ENCODE results near the gene PARD6B.

The PARD6B gene

DNA sequence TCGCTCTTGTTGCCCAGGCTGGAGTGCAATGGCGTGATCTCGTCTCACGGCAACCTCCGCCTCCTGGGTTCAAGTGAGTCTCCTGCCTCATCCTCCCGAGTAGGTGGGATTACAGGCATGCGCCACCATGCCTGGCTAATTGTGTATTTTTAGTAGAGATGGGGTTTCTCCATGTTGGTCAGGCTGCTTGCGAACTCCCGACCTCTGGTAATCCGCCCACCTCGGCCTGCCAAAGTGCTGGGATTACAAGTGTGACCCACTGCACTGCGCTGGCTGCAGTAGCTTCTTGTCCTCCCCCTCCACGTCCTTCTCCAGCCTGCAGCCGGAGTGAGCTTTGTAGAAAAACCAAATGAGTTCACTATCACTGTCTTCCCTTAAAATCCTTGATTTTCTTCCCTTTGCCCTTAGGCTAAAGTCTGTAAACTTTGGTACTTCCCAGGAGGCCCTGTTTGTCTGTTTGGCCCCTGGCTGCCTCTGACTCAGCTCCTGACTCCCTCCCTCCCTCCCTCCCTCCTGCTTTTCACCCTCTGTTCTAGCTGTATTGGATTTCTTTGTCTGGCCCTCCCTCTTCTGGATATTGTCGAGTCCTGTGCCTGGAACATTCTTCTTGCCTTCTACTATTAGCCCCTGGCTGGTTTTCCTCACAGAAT, 12.9 kb downstream of the PARD6B start:
- no peak for DNase-seq
- Histone ChIP-seq H3K9ac (ENCODE audit: low read depth, low read length) (no peak overlapping the region), H3K4me2 (ENCODE audit: insufficient read depth, low read length) (no peak overlapping the region), H3K36me3 (ENCODE audit: insufficient read depth, low read length) (no peaks in the 10 kb centered on the region), H3K4me3 (ENCODE audit: low read depth in 1 of 2, low read length in 2 of 2) (no peak overlapping the region), H3K27me3 (ENCODE audit: insufficient read depth, low read length, poor library complexity) (no peaks in the 10 kb centered on the region), H3K4me1 (ENCODE audit: insufficient read depth, low read length) (no peaks in the 10 kb centered on the region), H3K27ac (ENCODE audit: low read length) (no peak overlapping the region), H4K20me1 (ENCODE audit: insufficient read depth, low read length) (no peaks in the 10 kb centered on the region), H3K79me2 (ENCODE audit: insufficient read depth, low read length) (no peaks in the 10 kb centered on the region), H3K9me3 (ENCODE audit: insufficient read depth, low read length, severe bottlenecking) (no peaks in the 10 kb centered on the region), H2AFZ (ENCODE audit: low read depth, low read length) (no peak overlapping the region)
- TF ChIP-seq CTCF (IDR thresholded peaks at IDR 0.05; ENCODE audit: borderline replicate concordance, extremely low read depth, low read length, poor library complexity, severe bottlenecking) = no peak
- TF ChIP-seq EZH2 (IDR thresholded peaks at IDR 0.05; ENCODE audit: borderline replicate concordance, low read depth, low read length, severe bottlenecking) = no peak
- ATAC-seq (ENCODE audit: insufficient read depth, low read depth) = no peak

- Histone ChIP-seq H3K4me2 (ENCODE audit: insufficient read depth, low read length) (no peak overlapping the region), H3K27ac (ENCODE audit: low read length) (no peak overlapping the region), H3K4me1 (ENCODE audit: insufficient read depth, low read length) (no peaks in the 10 kb centered on the region), H3K9ac (ENCODE audit: low read depth, low read length) (no peak overlapping the region), H3K79me2 (ENCODE audit: insufficient read depth, low read length) (no peaks in the 10 kb centered on the region), H3K36me3 (ENCODE audit: insufficient read depth, low read length) (0 out of 2 replicates have a peak, but pooled peaks cover 3% of the 10 kb centered on the region), H4K20me1 (ENCODE audit: insufficient read depth, low read length) (peaks cover 3% of the 10 kb centered on the region; the same call in 1 of the 2 replicates), H3K4me3 (ENCODE audit: low read depth in 1 of 2, low read length in 2 of 2) (no peak overlapping the region), H3K27me3 (ENCODE audit: insufficient read depth, low read length, poor library complexity) (no peaks in the 10 kb centered on the region), H3K9me3 (ENCODE audit: insufficient read depth, low read length, severe bottlenecking) (no peaks in the 10 kb centered on the region), H2AFZ (ENCODE audit: low read depth, low read length) (no peak overlapping the region)
- no peak for ATAC-seq (ENCODE audit: insufficient read depth, low read depth)
- TF ChIP-seq CTCF (IDR thresholded peaks at IDR 0.05; ENCODE audit: borderline replicate concordance, extremely low read depth, low read length, poor library complexity, severe bottlenecking) (no peak), EZH2 (IDR thresholded peaks at IDR 0.05; ENCODE audit: borderline replicate concordance, low read depth, low read length, severe bottlenecking) (no peak)
- DNase-seq = no peak
These were observed 14.3 kb downstream of the PARD6B start for GRCh38 chr20:50745634-50746137.

- DNase-seq = no peak
- no peak for ATAC-seq (ENCODE audit: insufficient read depth, low read depth)
- H3K9me3 ChIP-seq (ENCODE audit: insufficient read depth, low read length, severe bottlenecking) = no peaks in the 10 kb centered on the region
- H3K27me3 ChIP-seq (ENCODE audit: insufficient read depth, low read length, poor library complexity) = no peaks in the 10 kb centered on the region
- no peaks in the 10 kb centered on the region for H3K79me2 ChIP-seq (ENCODE audit: insufficient read depth, low read length)
- TF ChIP-seq CTCF (IDR thresholded peaks at IDR 0.05; ENCODE audit: borderline replicate concordance, extremely low read depth, low read length, poor library complexity, severe bottlenecking) (no peak), EZH2 (IDR thresholded peaks at IDR 0.05; ENCODE audit: borderline replicate concordance, low read depth, low read length, severe bottlenecking) (no peak)
- H4K20me1 ChIP-seq (ENCODE audit: insufficient read depth, low read length) = peaks cover 3% of the 10 kb centered on the region; the same call in 1 of the 2 replicates
- no peak overlapping the region for H2AFZ ChIP-seq (ENCODE audit: low read depth, low read length)
- H3K4me3 ChIP-seq (ENCODE audit: low read depth in 1 of 2, low read length in 2 of 2) = no peak overlapping the region
- no peak overlapping the region for H3K4me2 ChIP-seq (ENCODE audit: insufficient read depth, low read length)
- H3K27ac ChIP-seq (ENCODE audit: low read length) = no peak overlapping the region
- no peak overlapping the region for H3K9ac ChIP-seq (ENCODE audit: low read depth, low read length)
- no peaks in the 10 kb centered on the region for H3K4me1 ChIP-seq (ENCODE audit: insufficient read depth, low read length)
- H3K36me3 ChIP-seq (ENCODE audit: insufficient read depth, low read length) = 0 out of 2 replicates have a peak, but pooled peaks cover 3% of the 10 kb centered on the region
These were observed 15.0 kb downstream of the PARD6B start for GRCh38 chr20:50746138-50746940.
